Stomach (tissue), 4 donors: ENCODE results near the gene ADARB2.

Source experiments
- EP300 ChIP-seq: sonication (generic); formaldehyde crosslinking; IDR thresholded peaks from one replicate; pipeline ENCODE4 v1.6.1; 2017; ENCODE audit warnings: antibody characterized with exemption
- POLR2A ChIP-seq, 4 donors: fragments of 450-650 bp; IDR thresholded peaks; one replicate each; pipeline ENCODE4 v1.6.1; 2016; ENCODE audit warnings: antibody characterized with exemption in 4 of 4, control low read depth in 2 of 4, mild to moderate bottlenecking in 1 of 4, moderate library complexity in 1 of 4
- POLR2AphosphoS5 ChIP-seq, 3 donors: sonication (generic); formaldehyde crosslinking; IDR thresholded peaks; one replicate each; pipeline ENCODE4 v1.6.1; 2016; ENCODE audit warnings: antibody characterized with exemption in 3 of 3
- TF ChIP-seq, protein P1 (sequence below), 7 experiments: fragments of 450-650 bp in 4 of 7; fragments of 200-600 bp in 3 of 7; sonication (generic) in 3 of 7; IDR thresholded peaks; one replicate each; pipeline ENCODE4 v1.5.1; 2016 to 2019; ENCODE audit warnings: antibody characterized with exemption in 7 of 7, control low read depth in 2 of 7, mild to moderate bottlenecking in 1 of 7

DNA sequence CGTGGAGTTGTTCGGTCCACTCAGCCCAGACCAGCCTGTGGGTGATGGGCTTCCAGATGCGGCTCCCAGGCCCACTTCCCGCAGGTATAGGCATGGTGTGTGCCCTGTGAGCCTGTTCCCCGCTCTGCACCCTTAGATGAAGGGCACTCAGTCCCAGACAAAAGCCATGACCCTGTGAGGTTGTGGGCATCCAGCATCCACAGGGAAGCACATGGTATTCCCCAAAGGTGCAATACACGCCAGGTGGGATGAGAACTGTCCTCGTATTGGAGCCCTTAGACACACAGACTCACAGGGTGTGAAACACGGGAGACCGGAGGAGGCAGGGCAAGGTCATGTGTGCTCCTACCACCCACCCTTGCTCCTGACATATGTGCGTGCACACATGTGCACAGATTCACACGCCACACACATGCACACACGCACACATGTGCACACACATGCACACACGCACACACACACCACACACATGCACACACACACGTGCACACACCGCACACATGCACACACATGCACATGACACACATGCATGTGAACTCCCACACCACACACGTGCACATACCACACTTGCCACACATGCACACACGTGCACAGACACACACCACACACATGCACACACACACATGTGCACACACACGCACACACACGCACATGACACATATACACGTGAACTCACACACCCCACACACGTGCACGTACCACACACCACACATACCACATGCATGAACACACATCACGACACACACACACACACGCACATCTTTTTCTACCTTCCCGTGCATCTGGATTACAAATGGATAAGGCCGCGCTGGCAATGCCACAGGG lies 361.8 kb downstream of the ADARB2 start:
- TF ChIP-seq, protein P1, sequence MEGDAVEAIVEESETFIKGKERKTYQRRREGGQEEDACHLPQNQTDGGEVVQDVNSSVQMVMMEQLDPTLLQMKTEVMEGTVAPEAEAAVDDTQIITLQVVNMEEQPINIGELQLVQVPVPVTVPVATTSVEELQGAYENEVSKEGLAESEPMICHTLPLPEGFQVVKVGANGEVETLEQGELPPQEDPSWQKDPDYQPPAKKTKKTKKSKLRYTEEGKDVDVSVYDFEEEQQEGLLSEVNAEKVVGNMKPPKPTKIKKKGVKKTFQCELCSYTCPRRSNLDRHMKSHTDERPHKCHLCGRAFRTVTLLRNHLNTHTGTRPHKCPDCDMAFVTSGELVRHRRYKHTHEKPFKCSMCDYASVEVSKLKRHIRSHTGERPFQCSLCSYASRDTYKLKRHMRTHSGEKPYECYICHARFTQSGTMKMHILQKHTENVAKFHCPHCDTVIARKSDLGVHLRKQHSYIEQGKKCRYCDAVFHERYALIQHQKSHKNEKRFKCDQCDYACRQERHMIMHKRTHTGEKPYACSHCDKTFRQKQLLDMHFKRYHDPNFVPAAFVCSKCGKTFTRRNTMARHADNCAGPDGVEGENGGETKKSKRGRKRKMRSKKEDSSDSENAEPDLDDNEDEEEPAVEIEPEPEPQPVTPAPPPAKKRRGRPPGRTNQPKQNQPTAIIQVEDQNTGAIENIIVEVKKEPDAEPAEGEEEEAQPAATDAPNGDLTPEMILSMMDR (IDR thresholded peaks at IDR 0.05) = no peak
- TF ChIP-seq POLR2A (IDR thresholded peaks at IDR 0.05) (peak in 1 of 4 donors; percentile 87), EP300 (no peak), POLR2AphosphoS5 (IDR thresholded peaks at IDR 0.05) (no peak)
